ENCODE measurements around the gene ZC2HC1B. TPM values are rescaled to one million over a fixed set of nuclear protein-coding genes. Genes with fewer than 3 reads are reported as not detected.

Gene ZC2HC1B
- total and polyA plus RNA-seq, 9 of the 15 experiments (the other 6 are each of a cell fraction or from before 2014, with no cell fraction given): not detected

DNA sequence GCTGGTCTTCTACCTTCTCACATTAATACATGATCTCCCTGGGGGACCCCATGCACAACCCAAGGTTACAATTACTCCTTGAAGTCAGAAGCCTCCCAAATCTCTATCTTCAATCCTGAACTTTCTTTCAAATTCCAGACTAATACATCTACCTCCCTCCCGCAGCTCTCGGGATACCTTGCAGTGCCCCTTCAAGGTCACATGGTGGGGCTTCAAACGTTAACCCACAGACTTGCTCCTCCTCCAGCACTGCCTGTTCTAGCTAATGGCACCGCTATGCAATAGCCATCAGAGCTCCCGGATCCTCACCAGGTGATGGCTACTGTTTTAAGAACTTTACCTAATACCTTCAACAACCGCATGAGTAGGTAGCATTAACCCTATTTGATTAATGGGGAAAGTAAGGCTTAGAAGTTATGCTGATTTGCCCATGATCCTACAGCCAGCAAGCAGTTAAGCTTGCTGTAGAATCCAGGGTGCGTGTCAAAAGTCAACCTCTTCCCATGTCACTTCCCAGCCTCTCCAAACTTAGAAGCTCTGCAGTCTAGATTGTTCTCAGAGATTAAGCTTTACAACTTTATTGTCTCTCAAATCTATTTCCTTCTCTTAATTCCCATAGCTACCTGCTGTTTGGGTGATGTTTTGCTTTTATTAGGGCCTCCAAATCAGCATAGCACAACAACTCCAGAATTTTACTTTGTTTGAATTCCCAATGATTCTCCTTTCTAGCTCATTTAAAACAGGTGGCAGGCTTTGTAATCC lies 99.1 kb downstream of the ZC2HC1B start:
- Histone ChIP-seq H3K4me2 (ENCODE audit: insufficient read depth, low read length) (no peak overlapping the region), H3K9ac (ENCODE audit: insufficient read depth in 1 of 2, low read depth in 2 of 2, low read length in 2 of 2) (no peak overlapping the region), H4K20me1 (replicated peaks; ENCODE audit: control insufficient read depth, insufficient read depth, low read length) (no peaks in the 10 kb centered on the region), H3K36me3 (ENCODE audit: control insufficient read depth, insufficient read depth, low read length) (peaks cover 9% of the 10 kb centered on the region; the same call in 2 of the 3 replicates), H3K9me1 (ENCODE audit: control insufficient read depth, insufficient read depth, low read length) (no peaks in the 10 kb centered on the region), H2AFZ (ENCODE audit: low read depth, low read length) (no peak overlapping the region), H3K4me1 (replicated peaks in 1 of 2; ENCODE audit: control insufficient read depth in 2 of 2, insufficient read depth in 2 of 2, low read length in 2 of 2) (peaks cover 0 to 6% of the 10 kb centered on the region in 2 experiments; a peak in 3 of 5 replicates), H3K27ac (ENCODE audit: extremely low read depth, low read depth, low read length) (no peak overlapping the region), H3K79me2 (ENCODE audit: control insufficient read depth, insufficient read depth, low read length) (no peaks in the 10 kb centered on the region), H3K4me3 (no peak overlapping the region), H3K9me3 (replicated peaks; ENCODE audit: control insufficient read depth, insufficient read depth, low read depth, low read length) (no peaks in the 10 kb centered on the region), H3K27me3 (ENCODE audit: control insufficient read depth in 2 of 2, insufficient read depth in 2 of 2, low read length in 2 of 2) (no peaks in the 10 kb centered on the region)
- in situ Hi-C loops (cut with MboI) (no loop called here), intact Hi-C loops (cut with micrococcal nuclease) (no loop called here)
- POLR2A ChIA-PET: interaction anchor here (1.7 kb wide), 1 partner anchor 10 kb away, joined by 7 read pairs; no protein-coding TSS in a partner anchor
- TF ChIP-seq, protein P1, sequence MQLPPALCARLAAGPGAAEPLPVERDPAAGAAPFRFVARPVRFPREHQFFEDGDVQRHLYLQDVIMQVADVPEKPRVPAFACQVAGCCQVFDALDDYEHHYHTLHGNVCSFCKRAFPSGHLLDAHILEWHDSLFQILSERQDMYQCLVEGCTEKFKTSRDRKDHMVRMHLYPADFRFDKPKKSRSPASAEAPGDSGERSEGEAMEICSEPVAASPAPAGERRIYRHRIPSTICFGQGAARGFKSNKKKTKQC (CRISPR knock-in tag; IDR thresholded peaks at IDR 0.05): no peak
- TF ChIP-seq, protein P2, sequence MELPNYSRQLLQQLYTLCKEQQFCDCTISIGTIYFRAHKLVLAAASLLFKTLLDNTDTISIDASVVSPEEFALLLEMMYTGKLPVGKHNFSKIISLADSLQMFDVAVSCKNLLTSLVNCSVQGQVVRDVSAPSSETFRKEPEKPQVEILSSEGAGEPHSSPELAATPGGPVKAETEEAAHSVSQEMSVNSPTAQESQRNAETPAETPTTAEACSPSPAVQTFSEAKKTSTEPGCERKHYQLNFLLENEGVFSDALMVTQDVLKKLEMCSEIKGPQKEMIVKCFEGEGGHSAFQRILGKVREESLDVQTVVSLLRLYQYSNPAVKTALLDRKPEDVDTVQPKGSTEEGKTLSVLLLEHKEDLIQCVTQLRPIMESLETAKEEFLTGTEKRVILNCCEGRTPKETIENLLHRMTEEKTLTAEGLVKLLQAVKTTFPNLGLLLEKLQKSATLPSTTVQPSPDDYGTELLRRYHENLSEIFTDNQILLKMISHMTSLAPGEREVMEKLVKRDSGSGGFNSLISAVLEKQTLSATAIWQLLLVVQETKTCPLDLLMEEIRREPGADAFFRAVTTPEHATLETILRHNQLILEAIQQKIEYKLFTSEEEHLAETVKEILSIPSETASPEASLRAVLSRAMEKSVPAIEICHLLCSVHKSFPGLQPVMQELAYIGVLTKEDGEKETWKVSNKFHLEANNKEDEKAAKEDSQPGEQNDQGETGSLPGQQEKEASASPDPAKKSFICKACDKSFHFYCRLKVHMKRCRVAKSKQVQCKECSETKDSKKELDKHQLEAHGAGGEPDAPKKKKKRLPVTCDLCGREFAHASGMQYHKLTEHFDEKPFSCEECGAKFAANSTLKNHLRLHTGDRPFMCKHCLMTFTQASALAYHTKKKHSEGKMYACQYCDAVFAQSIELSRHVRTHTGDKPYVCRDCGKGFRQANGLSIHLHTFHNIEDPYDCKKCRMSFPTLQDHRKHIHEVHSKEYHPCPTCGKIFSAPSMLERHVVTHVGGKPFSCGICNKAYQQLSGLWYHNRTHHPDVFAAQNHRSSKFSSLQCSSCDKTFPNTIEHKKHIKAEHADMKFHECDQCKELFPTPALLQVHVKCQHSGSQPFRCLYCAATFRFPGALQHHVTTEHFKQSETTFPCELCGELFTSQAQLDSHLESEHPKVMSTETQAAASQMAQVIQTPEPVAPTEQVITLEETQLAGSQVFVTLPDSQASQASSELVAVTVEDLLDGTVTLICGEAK (IDR thresholded peaks at IDR 0.05): peak; percentile 51
- TF ChIP-seq, protein P2 (CRISPR knock-in tag; IDR thresholded peaks at IDR 0.05): no peak
- DNase-seq (ENCODE audit: extremely low read depth in 1 of 4, low spot score in 3 of 4) (no peak), ATAC-seq (no peak), FAIRE-seq (no peak)
- CTCF ChIA-PET (ENCODE audit: low intra/inter-chr PET ratio): interaction anchor here (0.5 kb wide), 1 partner anchor 79 kb away, joined by 3 read pairs; no protein-coding TSS in a partner anchor
- 46% methylated on average over 7 of the region's 7 CpGs for WGBS (ENCODE audit: insufficient coverage, low coverage, missing lambda C conversion rate)
- BruUV-seq (replicated peaks): no TSS peak

Measured in K562 (cell line).